Measurements from ENCODE around the gene ARHGAP12.

DNA sequence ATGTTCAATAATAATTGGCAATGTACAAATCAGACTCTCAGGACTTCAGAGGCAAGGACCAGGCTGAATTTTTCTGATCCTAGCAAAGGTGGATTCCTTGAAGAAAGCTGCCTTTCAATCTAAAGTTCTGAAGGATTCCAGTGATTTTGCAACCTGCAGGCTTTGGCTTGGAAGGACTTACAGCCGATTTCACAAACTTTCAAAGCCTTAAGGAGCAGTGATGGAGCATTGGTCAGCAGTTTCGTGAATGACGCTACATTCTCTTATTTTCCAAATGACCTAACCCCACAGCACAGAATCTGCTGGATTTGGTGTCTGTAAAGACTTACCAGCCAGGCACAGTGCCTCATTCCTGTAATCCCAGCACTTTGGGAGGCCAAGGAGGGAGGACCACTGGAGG is 167.5 kb downstream of the ARHGAP12 start:
- TF ChIP-seq, protein P1, sequence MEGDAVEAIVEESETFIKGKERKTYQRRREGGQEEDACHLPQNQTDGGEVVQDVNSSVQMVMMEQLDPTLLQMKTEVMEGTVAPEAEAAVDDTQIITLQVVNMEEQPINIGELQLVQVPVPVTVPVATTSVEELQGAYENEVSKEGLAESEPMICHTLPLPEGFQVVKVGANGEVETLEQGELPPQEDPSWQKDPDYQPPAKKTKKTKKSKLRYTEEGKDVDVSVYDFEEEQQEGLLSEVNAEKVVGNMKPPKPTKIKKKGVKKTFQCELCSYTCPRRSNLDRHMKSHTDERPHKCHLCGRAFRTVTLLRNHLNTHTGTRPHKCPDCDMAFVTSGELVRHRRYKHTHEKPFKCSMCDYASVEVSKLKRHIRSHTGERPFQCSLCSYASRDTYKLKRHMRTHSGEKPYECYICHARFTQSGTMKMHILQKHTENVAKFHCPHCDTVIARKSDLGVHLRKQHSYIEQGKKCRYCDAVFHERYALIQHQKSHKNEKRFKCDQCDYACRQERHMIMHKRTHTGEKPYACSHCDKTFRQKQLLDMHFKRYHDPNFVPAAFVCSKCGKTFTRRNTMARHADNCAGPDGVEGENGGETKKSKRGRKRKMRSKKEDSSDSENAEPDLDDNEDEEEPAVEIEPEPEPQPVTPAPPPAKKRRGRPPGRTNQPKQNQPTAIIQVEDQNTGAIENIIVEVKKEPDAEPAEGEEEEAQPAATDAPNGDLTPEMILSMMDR (IDR thresholded peaks at IDR 0.05; ENCODE audit: borderline replicate concordance, extremely low read depth, low read length, poor library complexity, severe bottlenecking): no peak
- TF ChIP-seq EZH2 (IDR thresholded peaks at IDR 0.05; ENCODE audit: borderline replicate concordance, low read depth, low read length, severe bottlenecking): no peak

Measured in DND-41 (cell line).